GM19240 (cell line): ENCODE results near the gene NCR2.

ENCODE experiments used
- DNase-seq: peaks from one replicate; pipeline ENCODE4 v3.0.0; 2011; ENCODE audit warnings: low spot score; ENCODE audit not compliant: insufficient read length

Gene NCR2

DNA sequence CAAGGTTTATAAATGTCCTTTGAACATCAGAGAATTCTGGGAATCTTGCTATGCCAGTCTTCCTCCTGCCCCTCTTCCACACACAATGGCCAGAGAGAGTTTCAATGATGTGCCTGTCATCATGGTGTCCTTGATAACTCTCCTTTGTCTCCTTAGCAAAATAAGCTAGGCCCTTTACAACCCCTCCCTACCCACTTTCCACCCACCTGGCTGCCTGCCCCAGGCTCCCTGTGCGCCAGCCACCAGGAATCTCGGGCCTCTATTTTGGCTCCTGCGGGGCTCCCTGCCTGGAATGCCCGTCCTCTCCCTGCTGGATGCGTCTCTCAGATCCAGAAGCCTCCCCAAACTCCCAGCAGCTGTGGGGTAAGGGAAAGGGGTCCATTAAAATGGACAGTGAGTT lies 60.9 kb downstream of the NCR2 start:
- no peak for DNase-seq

DNA sequence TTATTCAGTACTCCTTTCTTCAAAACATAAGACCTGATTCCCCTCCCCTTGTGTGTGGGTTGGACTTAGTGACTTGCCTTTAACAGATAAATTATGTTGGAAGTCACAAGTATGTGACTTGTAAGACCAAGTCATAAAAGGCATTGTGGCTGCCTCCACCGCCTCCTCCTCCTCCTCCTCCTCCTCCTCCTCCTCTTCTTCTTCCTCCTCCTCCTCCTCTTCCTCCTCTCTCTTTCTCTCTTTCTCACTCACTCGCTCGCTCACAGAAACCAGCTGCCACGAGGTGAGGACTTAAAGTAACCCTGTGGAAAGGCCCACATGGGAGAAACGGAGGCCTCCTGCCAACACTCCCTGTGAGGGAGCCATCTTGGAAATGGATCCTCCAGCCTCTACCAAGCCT lies 64.0 kb downstream of the NCR2 start:
- DNase-seq, result no peak
